Activated CD4-positive, alpha-beta T cell treated with anti-CD3 and anti-CD28 coated beads for 4 hours (primary cell): ENCODE data around the gene KIAA1191.

Source experiments
- DNase-seq, 2 donors: peaks; one replicate each; pipeline ENCODE4 v3.0.0-alpha.2; 2020

The KIAA1191 gene

DNA sequence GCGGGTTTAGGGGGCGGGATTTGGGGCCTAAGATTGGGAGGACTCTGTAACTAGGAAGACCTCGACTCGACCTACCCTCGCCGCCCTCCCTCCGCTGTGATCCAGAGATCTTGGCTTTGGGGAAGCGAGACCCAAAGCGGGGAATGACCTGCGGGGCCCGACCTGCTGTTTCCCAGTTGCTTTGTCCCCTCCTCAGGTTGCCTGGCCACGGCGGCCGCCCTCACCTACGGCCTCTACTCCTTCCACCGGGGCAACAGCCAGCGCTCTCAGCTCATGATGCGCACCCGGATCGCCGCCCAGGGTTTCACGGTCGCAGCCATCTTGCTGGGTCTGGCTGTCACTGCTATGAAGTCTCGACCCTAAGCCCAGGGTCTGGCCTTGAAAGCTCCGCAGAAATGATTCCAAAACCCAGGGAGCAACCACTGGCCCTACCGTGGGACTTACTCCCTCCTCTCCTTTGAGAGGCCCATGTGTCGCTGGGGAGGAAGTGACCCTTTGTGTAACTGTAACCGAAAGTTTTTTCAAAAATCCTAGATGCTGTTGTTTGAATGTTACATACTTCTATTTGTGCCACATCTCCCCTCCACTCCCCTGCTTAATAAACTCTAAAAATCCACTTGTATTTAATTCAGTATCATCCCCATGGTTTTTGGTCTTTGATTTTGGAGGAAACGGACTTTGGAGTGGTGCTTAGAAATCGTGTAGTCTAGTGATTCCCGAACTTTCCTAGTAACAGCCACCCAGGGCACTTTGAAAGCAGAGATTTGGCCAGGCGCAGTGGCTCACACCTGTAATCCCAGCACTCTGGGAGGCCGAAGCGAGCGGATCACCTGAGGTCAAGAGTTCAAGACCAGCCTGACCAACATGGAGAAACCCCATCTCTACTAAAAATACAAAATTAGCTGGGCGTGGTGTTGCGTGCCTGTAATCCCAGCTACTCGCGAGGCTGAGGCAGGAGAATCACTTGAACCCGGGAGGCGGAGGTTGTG is 27.9 kb upstream of the KIAA1191 start:
- DNase-seq = no peak

GRCh38 chr5:176388444-176389134 is 27.0 kb upstream of the KIAA1191 start, which contains the start of the genes HIGD2A and NOP16:
HIGD2A (plus strand) TSS chr5:176388751; CDS start chr5:176388820, 69 bp downstream.
NOP16 (minus strand) TSS chr5:176388598; CDS start chr5:176388539, 59 bp downstream.
- peak; percentile 100 for DNase-seq

GRCh38 chr5:176388003-176388443 is 26.5 kb upstream of the KIAA1191 start:
- no peak for DNase-seq

- DNase-seq = no peak
Measured at GRCh38 chr5:176387384-176387925, 25.9 kb upstream of the KIAA1191 start.

DNA sequence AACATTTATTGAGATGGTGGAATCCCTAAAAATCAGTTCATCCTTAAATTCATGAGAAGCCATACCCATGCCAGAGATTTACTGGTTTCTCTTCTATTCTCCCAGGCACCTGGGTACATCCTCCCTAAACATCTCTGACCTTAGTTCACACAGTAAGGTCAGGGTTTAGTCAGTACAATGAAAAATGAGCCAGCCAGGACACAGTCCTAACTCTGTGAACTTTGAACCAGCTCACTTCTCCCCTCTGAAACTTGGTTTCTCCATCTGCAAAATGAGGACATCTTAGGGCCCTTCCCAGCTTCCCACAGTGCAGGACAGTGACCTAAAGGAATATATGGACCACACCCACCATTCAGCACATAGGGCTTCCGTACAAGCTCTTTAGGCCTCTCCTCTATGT is 24.9 kb upstream of the KIAA1191 start:
- DNase-seq = no peak

DNA sequence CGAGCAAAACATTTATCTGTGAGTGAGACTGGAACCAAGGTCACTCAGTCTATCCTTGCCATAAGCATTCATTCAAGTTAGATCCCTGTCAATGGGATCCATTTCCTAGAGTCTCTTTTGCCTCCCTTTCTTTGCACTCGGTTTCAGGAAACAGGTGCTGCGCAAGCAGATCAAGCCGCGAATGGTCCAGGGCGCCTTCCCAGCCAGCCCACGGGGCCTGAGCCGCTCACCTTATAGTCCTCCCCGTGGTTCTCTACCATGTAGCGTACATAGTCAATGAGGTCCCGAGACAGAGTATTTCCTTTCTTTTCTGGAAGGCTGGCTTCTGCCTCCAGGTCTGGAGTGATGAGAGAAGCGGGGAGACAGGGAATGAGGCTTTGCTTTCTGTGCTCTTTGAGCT is 23.4 kb upstream of the KIAA1191 start:
- DNase-seq = no peak

- no peak for DNase-seq
Measured at GRCh38 chr5:176384366-176384930, 22.9 kb upstream of the KIAA1191 start.

GRCh38 chr5:176383961-176384360 is 22.4 kb upstream of the KIAA1191 start:
- no peak for DNase-seq

DNA sequence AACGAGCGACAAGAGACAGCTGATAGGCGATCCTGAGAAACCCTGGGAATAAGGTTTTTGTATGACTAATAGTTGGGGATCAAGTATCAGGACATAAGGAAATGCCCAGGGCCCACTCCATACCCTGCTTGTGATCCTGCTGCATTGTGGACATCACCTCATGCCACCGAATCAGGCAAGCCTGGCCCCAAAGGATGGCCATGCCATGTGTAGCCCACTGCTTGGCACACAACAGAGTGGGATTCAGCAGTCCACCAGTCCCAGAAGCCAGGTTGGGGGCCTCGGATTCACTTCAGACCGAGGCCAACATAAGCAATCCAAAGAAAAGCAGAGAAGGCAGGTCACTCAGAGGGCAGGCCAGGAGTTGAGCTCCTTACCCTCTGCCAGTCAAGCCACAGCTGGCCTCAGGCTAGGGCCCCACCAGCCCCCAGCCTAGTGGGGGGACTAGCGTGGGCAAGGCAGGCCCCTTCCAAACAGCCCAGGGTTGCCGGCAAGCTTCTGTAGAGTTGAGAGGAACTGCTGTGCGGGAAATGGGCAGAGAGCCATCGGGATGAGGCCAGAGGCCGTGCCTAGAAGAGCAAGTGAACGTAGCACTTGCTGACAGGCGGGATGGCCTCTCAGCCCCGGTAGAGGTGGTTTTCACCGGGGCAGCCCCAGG is 21.8 kb upstream of the KIAA1191 start:
- no peak for DNase-seq

GRCh38 chr5:176382721-176383120 is 21.2 kb upstream of the KIAA1191 start:
- DNase-seq = no peak

- DNase-seq = no peak
Measured at GRCh38 chr5:176381979-176382378, 20.4 kb upstream of the KIAA1191 start.

DNA sequence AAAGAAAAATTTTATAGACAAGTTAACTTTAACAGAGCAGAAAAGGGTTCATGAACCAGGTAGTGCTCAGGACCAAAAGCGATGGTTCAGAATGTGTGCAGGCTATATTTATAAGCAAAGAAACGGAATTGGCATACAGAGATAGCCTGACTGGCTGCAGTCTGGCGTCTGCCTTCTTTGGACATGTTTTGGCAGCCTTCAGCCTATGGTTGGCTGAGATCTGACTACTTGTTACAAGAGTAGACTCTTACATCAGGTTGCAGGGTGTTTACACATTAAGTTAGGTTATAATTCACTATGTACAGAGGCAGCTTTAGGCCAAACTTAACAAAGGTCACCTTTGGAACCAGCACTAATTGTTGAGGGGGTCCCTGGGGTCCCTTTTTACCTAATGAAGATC is 19.9 kb upstream of the KIAA1191 start:
- DNase-seq = no peak

- no peak for DNase-seq
Measured at GRCh38 chr5:176379881-176380280, 18.3 kb upstream of the KIAA1191 start.

GRCh38 chr5:176373100-176373818 is 11.7 kb upstream of the KIAA1191 start:
- no peak for DNase-seq

GRCh38 chr5:176371621-176372539 is 10.3 kb upstream of the KIAA1191 start:
- no peak for DNase-seq

GRCh38 chr5:176369934-176370711 is 8.6 kb upstream of the KIAA1191 start:
- no peak for DNase-seq

GRCh38 chr5:176368726-176369125 is 7.2 kb upstream of the KIAA1191 start:
- DNase-seq = no peak

DNA sequence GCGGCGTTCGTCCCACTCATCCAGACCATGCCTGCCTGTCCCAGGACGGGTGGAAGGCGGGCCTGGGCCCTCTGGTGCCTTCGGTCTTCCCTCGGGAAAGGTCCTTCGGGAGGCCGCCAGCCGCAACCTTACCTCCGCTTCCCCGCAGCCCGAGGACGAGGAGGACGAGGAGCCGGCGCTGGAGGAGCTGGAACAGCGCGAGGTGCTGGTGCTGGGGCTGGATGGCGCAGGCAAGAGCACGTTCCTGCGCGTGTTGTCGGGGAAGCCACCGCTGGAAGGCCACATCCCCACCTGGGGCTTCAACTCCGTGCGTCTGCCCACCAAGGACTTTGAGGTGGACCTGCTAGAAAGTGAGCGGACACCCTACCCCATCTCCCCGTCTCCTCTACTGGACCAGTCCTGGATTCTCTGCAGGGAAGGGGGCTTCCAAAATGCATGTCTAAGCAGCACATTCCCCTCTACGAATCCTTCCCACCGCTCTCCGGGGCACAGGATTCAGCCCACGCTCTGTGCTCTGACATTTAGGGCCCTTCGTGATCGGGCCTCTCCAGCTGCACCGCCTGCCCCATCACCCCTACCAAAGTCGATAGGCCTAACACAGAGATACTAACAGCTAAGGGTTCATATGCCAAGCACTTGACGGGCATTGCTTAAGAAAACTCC is 4.8 kb upstream of the KIAA1191 start:
- no peak for DNase-seq
